ENCODE measurements around the gene SYS1. TPM values are rescaled to one million over a fixed set of nuclear protein-coding genes. Genes with fewer than 3 reads are reported as not detected.
A peak's percentile ranks its signal among the peaks of the same experiment; 100 is the strongest.

SYS1 gene
- total RNA-seq, result 10 to 100 TPM; 35.4 to 38.8 TPM

DNA sequence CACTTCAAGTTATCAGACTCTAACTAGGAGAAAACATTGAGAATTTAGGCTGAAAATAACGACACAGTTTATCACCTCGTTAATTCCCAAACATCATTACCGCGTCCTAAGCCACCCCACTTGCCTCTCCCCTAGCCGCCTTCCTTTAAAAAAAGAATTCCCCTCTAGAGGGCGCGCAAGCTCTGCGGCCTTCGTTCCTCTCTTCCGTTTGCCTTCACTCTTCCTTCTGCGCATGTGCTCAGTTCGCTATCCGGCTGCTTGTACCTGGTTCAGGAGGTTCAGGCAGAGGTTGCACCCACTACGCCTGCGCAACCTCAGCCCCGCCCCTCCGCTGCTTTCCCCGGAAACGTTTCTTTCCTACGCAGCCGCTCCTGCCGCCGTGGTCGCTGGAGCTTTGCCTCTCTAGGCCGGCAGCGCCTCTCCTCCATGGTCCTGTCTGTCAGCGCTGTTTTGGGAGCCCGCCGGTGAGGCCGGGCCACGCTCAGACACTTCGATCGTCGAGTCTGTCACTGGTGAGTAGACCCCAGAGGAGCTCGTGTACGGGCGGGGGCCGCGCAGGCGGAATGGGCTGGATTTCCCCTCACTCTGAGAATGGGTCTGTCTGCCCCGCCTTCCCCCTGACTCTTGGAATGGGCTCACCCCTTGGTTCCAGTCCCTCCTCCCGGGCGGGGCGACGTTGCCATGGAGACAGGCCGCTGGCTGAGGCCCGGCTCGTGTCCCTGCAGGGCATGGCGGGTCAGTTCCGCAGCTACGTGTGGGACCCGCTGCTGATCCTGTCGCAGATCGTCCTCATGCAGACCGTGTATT lies at the start of gene SYS1:
Gene SYS1 (plus strand): TSS at position 353 of the 807 bp plus-strand sequence. CDS start 376 bp downstream, at position 729.
- Mint-ChIP-seq H3K36me3 (ENCODE audit: insufficient read depth in 2 of 2) (peaks cover 0 to 2% of the 10 kb centered on the region in 2 donors), H3K4me3 (peak within 1 kb of the TSS; percentile 91 to 95), H3K4me1 (ENCODE audit: low read depth) (peaks cover 46% of the 10 kb centered on the region), H3K27ac (peak within 1 kb of the TSS; percentile 95), H3K27me3 (ENCODE audit: low read depth) (no peaks in the 10 kb centered on the region), H3K9me3 (no peaks in the 10 kb centered on the region)
- ATAC-seq (replicated peaks in 1 of 2), result peak; percentile 86 to 88
- peak; percentile 98 to 99 for DNase-seq

DNA sequence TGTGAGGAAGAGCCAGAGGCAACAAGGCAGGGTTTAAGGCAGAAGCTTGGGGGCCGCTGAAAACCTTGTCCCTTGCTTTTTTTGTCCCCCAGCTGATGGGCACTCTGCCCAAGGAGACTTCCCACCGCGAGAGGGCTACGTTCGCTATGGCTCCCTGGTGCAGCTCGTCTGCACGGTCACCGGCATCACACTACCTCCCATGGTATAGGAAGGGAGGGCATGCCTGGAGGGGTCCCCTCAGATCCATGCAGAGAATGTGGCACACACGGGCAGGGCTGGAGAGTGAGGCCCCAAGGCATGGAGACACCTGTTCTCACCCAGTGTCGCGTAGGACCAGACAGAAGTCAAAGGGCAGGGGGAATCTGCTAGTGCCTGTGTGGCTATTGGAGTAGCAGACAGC lies 49.0 kb upstream of the SYS1 start:
- H3K27ac Mint-ChIP-seq, result no peak overlapping the region
- ATAC-seq (replicated peaks in 1 of 2) (no peak), DNase-seq (no peak)
- no peak overlapping the region for H3K4me3 Mint-ChIP-seq
- H3K4me1 Mint-ChIP-seq (ENCODE audit: low read depth), result peaks cover 29% of the 10 kb centered on the region
- H3K27me3 Mint-ChIP-seq (ENCODE audit: low read depth), result peaks cover 69% of the 10 kb centered on the region
- H3K9me3 Mint-ChIP-seq, result no peaks in the 10 kb centered on the region
- peaks cover 0 to 2% of the 10 kb centered on the region in 2 donors for H3K36me3 Mint-ChIP-seq (ENCODE audit: insufficient read depth in 2 of 2)

DNA sequence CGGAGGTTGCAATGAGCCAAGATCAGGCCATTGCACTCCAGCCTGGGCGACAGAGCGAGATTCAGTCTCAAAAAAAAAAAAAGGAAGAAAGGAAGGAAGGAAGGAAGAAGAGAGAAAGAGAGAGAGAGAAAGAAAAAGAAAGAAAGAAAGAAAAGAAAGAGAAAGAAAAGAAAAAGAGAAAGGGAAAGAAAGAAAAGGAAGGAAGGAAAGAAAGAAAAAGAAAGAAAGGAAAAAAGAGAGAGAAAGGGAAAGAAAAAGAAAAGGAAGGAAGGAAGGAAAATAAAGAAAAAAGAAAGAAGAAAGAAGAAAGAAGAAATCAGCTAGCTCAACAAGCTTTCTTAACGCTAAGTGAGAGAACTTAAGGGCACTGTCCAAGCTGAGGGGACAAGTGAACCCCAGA lies 47.3 kb upstream of the SYS1 start:
- Mint-ChIP-seq H3K9me3 (no peaks in the 10 kb centered on the region), H3K27me3 (ENCODE audit: low read depth) (peaks cover 52% of the 10 kb centered on the region)
- ATAC-seq (replicated peaks in 1 of 2), result no peak

DNA sequence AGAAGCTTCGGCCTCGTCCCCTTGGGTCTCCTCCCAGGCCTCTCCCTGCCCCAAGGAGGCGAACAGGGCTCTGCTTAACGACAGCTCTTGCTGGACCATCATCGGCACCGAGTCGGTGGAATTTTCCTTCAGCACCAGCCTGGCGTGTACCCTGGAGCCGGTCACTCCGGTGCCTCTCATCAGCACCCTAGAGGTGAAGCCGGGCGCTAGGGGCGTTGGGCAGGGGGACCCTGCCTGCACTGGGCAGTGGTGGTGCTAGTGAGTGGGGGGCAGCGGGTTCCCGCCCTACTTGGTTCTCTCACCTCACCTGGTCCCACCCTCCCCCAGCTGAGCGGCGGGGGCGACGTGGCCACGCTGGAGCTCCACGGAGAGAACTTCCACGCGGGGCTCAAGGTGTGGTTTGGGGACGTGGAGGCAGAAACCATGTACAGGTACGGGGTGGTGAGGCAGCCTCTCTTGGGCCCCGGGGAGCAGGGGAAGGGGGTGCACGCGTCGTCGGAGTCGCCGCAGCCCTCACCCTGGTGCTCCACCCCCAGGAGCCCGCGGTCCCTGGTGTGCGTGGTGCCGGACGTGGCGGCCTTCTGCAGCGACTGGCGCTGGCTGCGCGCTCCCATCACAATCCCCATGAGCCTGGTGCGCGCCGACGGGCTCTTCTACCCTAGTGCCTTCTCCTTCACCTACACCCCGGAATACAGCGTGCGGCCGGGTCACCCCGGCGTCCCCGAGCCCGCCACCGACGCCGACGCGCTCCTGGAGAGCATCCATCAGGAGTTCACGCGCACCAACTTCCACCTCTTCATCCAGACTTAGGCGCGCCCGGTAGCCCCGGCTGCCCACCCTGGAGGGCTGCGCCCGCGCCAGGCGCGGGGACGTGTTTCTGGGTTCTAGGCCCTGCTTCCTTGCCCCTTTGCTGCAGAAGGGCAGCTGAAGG lies 46.5 kb upstream of the SYS1 start:
- Mint-ChIP-seq H3K36me3 (ENCODE audit: insufficient read depth in 2 of 2) (no peaks in the 10 kb centered on the region), H3K9me3 (no peaks in the 10 kb centered on the region), H3K27me3 (ENCODE audit: low read depth) (peaks cover 44% of the 10 kb centered on the region), H3K27ac (no peak overlapping the region), H3K4me1 (ENCODE audit: low read depth) (peaks cover 39% of the 10 kb centered on the region), H3K4me3 (peak overlapping the region in 1 of 2 donors; percentile 84)
- ATAC-seq (replicated peaks in 1 of 2), result no peak
- DNase-seq, result no peak

More for the DNA sequence above, 47.3 kb upstream of the SYS1 start:
- H3K4me1 Mint-ChIP-seq (ENCODE audit: low read depth), result peaks cover 38% of the 10 kb centered on the region
- H3K4me3 Mint-ChIP-seq, result peak overlapping the region; percentile 27 to 58
- H3K27ac Mint-ChIP-seq, result peak overlapping the region; percentile 33
- H3K36me3 Mint-ChIP-seq (ENCODE audit: insufficient read depth in 2 of 2), result peaks cover 0 to 2% of the 10 kb centered on the region in 2 donors
- DNase-seq, result no peak

DNA sequence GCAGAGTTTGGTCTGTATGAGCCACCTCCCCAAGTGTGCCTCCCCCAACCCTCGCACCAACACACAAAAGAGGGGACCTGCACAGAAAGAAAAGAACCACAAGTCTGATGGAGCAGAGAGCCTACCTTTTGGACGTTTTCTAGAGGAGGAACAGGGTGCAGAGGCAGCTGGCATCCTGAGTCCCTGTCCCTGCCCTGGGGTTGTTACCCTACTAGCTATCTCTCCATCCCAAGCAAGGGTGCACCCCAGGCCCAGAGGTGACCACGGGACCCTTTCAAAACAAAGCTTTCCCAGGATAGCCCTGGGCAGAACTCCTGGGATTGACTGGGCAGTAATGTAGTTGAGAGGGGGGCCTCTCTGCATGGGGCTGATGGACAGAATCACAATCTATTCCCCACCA lies 45.1 kb upstream of the SYS1 start:
- Mint-ChIP-seq H3K36me3 (ENCODE audit: insufficient read depth in 2 of 2) (no peaks in the 10 kb centered on the region), H3K27ac (peak overlapping the region; percentile 88), H3K4me1 (ENCODE audit: low read depth) (peaks cover 42% of the 10 kb centered on the region), H3K27me3 (ENCODE audit: low read depth) (peaks cover 41% of the 10 kb centered on the region), H3K9me3 (no peaks in the 10 kb centered on the region), H3K4me3 (peak overlapping the region; percentile 82 to 84)
- no peak for ATAC-seq (replicated peaks in 1 of 2)
- DNase-seq, result no peak

DNA sequence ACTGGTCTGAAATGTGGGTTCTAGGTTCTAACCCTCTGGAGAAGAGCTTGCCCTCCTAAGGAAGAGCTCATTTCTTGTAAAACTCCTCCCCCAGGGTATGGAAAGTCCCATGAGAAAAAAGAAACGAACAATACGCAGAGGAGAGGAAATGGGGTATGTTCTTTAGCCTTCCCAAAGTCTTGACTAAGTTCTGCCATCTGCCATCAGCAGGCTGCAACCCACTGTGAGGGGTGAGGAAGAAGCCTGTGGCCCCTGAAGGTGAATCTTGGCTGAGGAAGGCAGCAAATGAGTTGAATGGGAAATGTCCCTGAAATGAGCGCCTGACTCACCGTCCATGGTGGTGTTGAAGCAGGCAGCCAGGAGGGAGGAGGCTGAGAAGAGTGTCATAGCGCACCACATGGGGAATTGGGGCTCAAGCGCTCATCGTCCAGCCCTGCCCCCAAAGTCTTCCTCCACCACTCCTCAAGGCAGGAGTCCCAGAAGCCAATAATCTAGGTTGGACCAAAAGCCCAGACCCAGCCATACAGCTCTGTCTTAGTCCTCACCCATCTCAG lies 44.5 kb upstream of the SYS1 start:
- Mint-ChIP-seq H3K27ac (peak overlapping the region; percentile 88), H3K27me3 (ENCODE audit: low read depth) (peaks cover 38% of the 10 kb centered on the region), H3K4me3 (peak overlapping the region; percentile 82 to 84), H3K4me1 (ENCODE audit: low read depth) (peaks cover 42% of the 10 kb centered on the region), H3K9me3 (no peaks in the 10 kb centered on the region), H3K36me3 (ENCODE audit: insufficient read depth in 2 of 2) (no peaks in the 10 kb centered on the region)
- peak; percentile 28 to 47 for ATAC-seq (replicated peaks in 1 of 2)
- DNase-seq, result peak; percentile 28 to 34

DNA sequence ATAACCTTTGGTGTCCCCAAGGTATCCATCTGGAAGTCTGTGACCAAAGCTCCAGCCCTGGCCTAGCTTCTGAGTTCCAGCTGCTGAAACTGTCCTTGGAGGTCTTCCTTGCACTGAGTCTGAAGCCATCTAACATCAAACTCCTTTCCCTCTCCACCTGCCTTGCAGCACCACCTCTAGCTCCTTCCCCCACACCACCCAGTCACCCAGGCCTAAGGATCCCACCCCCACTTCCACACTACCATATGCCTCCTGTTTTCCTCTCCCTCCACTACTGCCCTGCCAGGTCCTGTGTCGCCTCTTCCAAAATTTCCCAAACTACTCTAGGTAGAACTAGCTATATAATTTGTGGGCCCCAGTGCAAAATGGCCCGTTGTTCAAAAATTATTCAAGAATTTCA lies 44.0 kb upstream of the SYS1 start:
- peak overlapping the region; percentile 82 to 84 for H3K4me3 Mint-ChIP-seq
- H3K9me3 Mint-ChIP-seq, result no peaks in the 10 kb centered on the region
- ATAC-seq (replicated peaks in 1 of 2) (peak; percentile 45 to 50), DNase-seq (peak in 1 of 2 donors; percentile 23)
- H3K27ac Mint-ChIP-seq, result peak overlapping the region; percentile 88
- H3K4me1 Mint-ChIP-seq (ENCODE audit: low read depth), result peaks cover 42% of the 10 kb centered on the region
- H3K27me3 Mint-ChIP-seq (ENCODE audit: low read depth), result peaks cover 33% of the 10 kb centered on the region
- H3K36me3 Mint-ChIP-seq (ENCODE audit: insufficient read depth in 2 of 2), result no peaks in the 10 kb centered on the region

DNA sequence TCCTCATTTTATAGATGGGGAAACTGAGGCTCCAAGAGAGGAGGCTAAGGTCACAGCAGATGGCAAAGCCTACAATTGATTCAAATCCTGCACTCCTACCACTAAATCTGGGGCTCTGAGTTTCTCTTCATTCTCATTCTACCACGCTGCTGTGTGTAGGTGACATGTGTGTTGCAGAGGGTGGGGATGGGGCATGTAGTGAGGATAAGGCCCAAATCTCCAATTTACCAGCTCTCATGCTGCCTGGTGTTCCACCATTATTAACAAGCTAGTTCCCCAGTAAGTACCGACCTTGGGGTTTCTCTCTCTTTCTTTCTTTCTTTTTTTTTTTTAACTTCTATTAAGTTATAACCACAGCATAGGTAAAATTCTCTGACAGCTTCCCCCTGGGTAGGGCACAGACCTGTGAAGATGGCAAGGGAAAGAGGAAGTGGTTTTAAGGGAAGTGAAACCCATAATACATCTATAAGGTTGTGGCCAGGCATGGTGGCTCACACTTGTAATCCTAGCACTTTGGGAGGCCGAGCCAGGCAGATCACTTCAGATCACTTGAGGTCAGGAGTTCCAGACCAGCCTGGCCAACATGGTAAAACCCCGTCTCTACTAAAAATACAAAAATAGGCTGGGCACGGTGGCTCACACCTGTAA lies 41.9 kb upstream of the SYS1 start:
- H3K27ac Mint-ChIP-seq, result no peak overlapping the region
- peaks cover 12% of the 10 kb centered on the region for H3K27me3 Mint-ChIP-seq (ENCODE audit: low read depth)
- ATAC-seq (replicated peaks in 1 of 2) (peak in 1 of 2 donors; percentile 19), DNase-seq (no peak)
- H3K4me1 Mint-ChIP-seq (ENCODE audit: low read depth), result peaks cover 42% of the 10 kb centered on the region
- peak overlapping the region in 1 of 2 donors; percentile 25 for H3K4me3 Mint-ChIP-seq
- H3K36me3 Mint-ChIP-seq (ENCODE audit: insufficient read depth in 2 of 2), result peaks cover 0 to 2% of the 10 kb centered on the region in 2 donors
- no peaks in the 10 kb centered on the region for H3K9me3 Mint-ChIP-seq

DNA sequence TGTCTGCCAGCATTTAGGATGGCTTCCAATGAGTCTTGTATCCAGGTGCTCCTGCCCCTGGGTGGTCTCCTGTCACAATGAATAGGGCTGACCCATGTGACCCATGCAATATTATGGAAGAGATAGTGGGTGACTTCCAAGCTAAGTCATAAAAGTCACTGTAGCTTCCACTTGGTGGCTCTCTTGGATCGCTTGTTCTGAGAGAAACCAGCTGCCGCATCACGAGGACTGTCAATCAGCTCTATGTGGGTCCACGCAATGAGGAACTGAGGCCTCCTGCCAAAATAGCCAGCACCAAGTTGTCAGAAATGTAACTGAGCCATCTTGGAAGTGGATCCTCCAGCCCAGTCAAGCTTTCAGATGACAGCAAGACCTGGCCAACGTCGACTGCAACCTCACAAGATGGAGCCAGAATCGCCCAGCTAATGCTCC lies 40.0 kb upstream of the SYS1 start:
- H3K9me3 Mint-ChIP-seq, result no peaks in the 10 kb centered on the region
- peaks cover 30% of the 10 kb centered on the region for H3K4me1 Mint-ChIP-seq (ENCODE audit: low read depth)
- no peak overlapping the region for H3K4me3 Mint-ChIP-seq
- no peak for ATAC-seq (replicated peaks in 1 of 2)
- H3K27ac Mint-ChIP-seq, result no peak overlapping the region
- peaks cover 0 to 4% of the 10 kb centered on the region in 2 donors for H3K36me3 Mint-ChIP-seq (ENCODE audit: insufficient read depth in 2 of 2)
- no peak for DNase-seq
- H3K27me3 Mint-ChIP-seq (ENCODE audit: low read depth), result no peaks in the 10 kb centered on the region

DNA sequence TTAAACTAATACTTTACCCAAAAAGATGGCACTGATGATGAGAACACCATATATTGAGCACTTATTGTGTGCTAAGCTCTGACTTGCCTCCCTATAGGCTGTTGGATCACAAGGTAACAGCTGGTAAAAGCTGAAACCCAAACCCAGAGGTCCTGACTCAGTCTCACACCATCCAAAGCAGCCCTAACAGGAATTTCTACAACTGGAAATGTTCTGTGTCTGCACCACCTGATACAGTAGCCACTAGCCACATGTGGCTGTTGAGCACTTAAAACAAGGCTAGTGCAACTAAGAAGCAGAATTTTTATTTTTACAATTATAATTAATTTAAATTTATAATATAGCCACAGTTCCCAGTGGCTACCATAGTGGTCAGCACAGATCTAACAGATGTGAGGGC lies 39.2 kb upstream of the SYS1 start:
- Mint-ChIP-seq H3K36me3 (ENCODE audit: insufficient read depth in 2 of 2) (peaks cover 0 to 4% of the 10 kb centered on the region in 2 donors), H3K9me3 (no peaks in the 10 kb centered on the region), H3K4me3 (no peak overlapping the region), H3K27ac (no peak overlapping the region), H3K27me3 (ENCODE audit: low read depth) (no peaks in the 10 kb centered on the region), H3K4me1 (ENCODE audit: low read depth) (peaks cover 23% of the 10 kb centered on the region)
- DNase-seq (no peak), ATAC-seq (replicated peaks in 1 of 2) (no peak)

DNA sequence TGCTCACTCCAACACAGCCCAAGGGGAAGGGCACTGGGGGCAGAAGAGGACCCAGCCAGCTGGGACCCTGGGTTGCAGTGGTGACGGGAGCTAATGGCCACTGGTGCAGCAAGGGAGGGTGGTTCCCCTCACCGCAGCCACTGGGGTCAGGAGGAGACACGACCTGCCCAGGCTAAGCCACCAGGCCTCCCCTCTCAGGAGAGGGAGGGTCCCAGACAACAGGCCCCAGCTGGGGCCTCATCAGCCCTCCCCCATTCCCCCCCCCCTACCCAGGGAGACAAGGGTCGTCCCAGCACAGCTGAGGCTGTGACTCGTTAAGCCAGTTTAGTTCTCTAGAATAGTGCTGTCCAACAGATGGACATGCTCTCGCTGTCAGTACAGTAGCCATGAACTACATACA lies 37.6 kb upstream of the SYS1 start:
- no peak for DNase-seq
- Mint-ChIP-seq H3K4me1 (ENCODE audit: low read depth) (peaks cover 11% of the 10 kb centered on the region), H3K36me3 (ENCODE audit: insufficient read depth in 2 of 2) (peaks cover 0 to 7% of the 10 kb centered on the region in 2 donors), H3K27ac (no peak overlapping the region), H3K9me3 (no peaks in the 10 kb centered on the region), H3K4me3 (no peak overlapping the region), H3K27me3 (ENCODE audit: low read depth) (no peaks in the 10 kb centered on the region)
- ATAC-seq (replicated peaks in 1 of 2), result no peak

DNA sequence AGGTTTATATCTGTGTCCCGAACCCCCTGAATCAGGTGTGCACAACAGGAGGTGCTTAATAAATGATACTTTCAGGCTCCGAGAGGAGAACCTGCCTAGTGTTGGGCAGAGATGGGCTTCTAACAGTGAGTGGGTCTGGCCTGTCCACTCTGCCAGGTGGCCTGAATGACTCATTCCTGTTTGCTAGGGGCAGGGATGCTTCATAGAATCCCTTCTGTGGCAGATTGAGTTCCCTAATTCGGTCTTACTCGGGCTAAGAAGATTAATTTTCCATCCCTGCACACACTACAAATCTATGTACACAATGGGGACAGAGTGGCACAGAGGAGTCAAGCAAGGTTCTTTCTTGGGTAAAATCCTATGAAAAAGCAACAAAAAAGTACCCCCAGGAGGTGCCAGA lies 34.5 kb upstream of the SYS1 start:
- DNase-seq, result no peak
- H3K4me3 Mint-ChIP-seq, result no peak overlapping the region
- H3K27ac Mint-ChIP-seq, result no peak overlapping the region
- no peaks in the 10 kb centered on the region for H3K4me1 Mint-ChIP-seq (ENCODE audit: low read depth)
- H3K9me3 Mint-ChIP-seq, result no peaks in the 10 kb centered on the region
- H3K27me3 Mint-ChIP-seq (ENCODE audit: low read depth), result no peaks in the 10 kb centered on the region
- H3K36me3 Mint-ChIP-seq (ENCODE audit: insufficient read depth in 2 of 2), result peaks cover 0 to 7% of the 10 kb centered on the region in 2 donors
- ATAC-seq (replicated peaks in 1 of 2), result no peak

Data from activated T-cell treated with anti-CD3 and anti-CD28 coated beads, Interleukin-2, amount 50 U/mL, for 72 hours (primary cell).